B cell (primary cell): ENCODE data around the gene TAS2R41. TPM values are rescaled to one million over a fixed set of nuclear protein-coding genes. Genes with fewer than 3 reads are reported as not detected.

ENCODE experiments used
- ATAC-seq: fragments of 200-7000 bp; cut with Tn5 transposase; one replicate; pipeline ENCODE4 v1.10.0; 2021; ENCODE audit warnings: low read depth, mild to moderate bottlenecking, moderate number of reproducible peaks, moderate library complexity
- CTCF ChIA-PET: fragments of 350-600 bp; sonication (Branson Sonifier 250); formaldehyde crosslinking; loops from one replicate; lab custom pipeline; 2021; ENCODE audit warnings: antibody characterized with exemption, inconsistent platforms; lab: Charles Lee
- POLR2A ChIA-PET: fragments of 350-600 bp; sonication (Branson Sonifier 250); formaldehyde crosslinking; loops from one replicate; lab custom pipeline; 2021; ENCODE audit warnings: antibody characterized with exemption; lab: Charles Lee
- DNase-seq: peaks from one replicate; pipeline ENCODE4 v3.0.0; 2013
- H2AFZ ChIP-seq: 2 replicates; pipeline ENCODE4 v1.6.1; 2012; ENCODE audit warnings: mild to moderate bottlenecking, low read depth, low read length; ENCODE audit not compliant: insufficient read depth, poor library complexity, severe bottlenecking
- H3K27ac ChIP-seq, 2 donors: 1 replicate in 1 of 2; 2 replicates in 1 of 2; pipeline ENCODE4 v1.5.1; 2012 to 2013; ENCODE audit warnings: low read length in 2 of 2, mild to moderate bottlenecking in 2 of 2, moderate library complexity in 1 of 2
- H3K27me3 ChIP-seq, 4 experiments: fragments of 200-600 bp in 1 of 4; sonication (generic) in 1 of 4; replicated peaks in 1 of 4; 1 replicate in 2 of 4; 2 replicates in 2 of 4; pipeline versions ENCODE4 v1.6.1 to v1.7.0; 2013 to 2016; ENCODE audit warnings: low read length in 3 of 4, mild to moderate bottlenecking in 2 of 4, mixed read lengths in 1 of 4, moderate library complexity in 1 of 4; ENCODE audit not compliant: insufficient read depth in 4 of 4, control insufficient read depth in 3 of 4; ENCODE audit errors: control extremely low read depth in 1 of 4
- H3K36me3 ChIP-seq, 2 experiments: replicated peaks in 1 of 2; 1 replicate in 1 of 2; 2 replicates in 1 of 2; pipeline versions ENCODE4 v1.6.1 to v1.7.1; 2013; ENCODE audit warnings: low read length in 1 of 2; ENCODE audit not compliant: insufficient read depth in 2 of 2, control insufficient read depth in 1 of 2; ENCODE audit errors: control extremely low read depth in 1 of 2, extremely low read depth in 1 of 2
- H3K4me1 ChIP-seq, 2 donors: fragments of 200-600 bp in 1 of 2; sonication (generic) in 1 of 2; 1 replicate in 1 of 2; 2 replicates in 1 of 2; pipeline versions ENCODE4 v1.5.1 to v1.6.1; 2013 to 2017; ENCODE audit warnings: low read length in 2 of 2; ENCODE audit not compliant: control insufficient read depth in 2 of 2, insufficient read depth in 2 of 2
- H3K4me2 ChIP-seq: replicated peaks from 2 replicates; pipeline ENCODE3; 2012; ENCODE audit warnings: mild to moderate bottlenecking, low read depth, low read length; ENCODE audit not compliant: poor library complexity, severe bottlenecking
- H3K4me3 ChIP-seq, 5 experiments: fragments of 200-600 bp in 1 of 5; sonication (generic) in 1 of 5; 1 replicate in 3 of 5; 2 replicates in 2 of 5; pipeline versions ENCODE4 v1.5.1 to v1.7.0; 2011 to 2016; ENCODE audit warnings: low read length in 4 of 5, mild to moderate bottlenecking in 4 of 5, low read depth in 2 of 5, control low read depth in 1 of 5, moderate library complexity in 1 of 5; ENCODE audit not compliant: insufficient read depth in 1 of 5; ENCODE audit errors: control extremely low read depth in 1 of 5, extremely low read depth in 1 of 5
- H3K79me2 ChIP-seq: fragments of 200-600 bp; sonication (generic); one replicate; pipeline ENCODE4 v1.6.0; 2016; ENCODE audit warnings: low read length; ENCODE audit not compliant: control insufficient read depth, insufficient read depth
- H3K9ac ChIP-seq: fragments of 200-600 bp; sonication (generic); 2 replicates; pipeline ENCODE4 v1.6.1; 2017; ENCODE audit warnings: mild to moderate bottlenecking, low read length, moderate library complexity
- H3K9me3 ChIP-seq, 3 donors: one replicate each; pipeline versions ENCODE4 v1.6.1 to v1.7.1; 2013; ENCODE audit warnings: low read length in 2 of 3; ENCODE audit not compliant: control insufficient read depth in 2 of 3, insufficient read depth in 1 of 3; ENCODE audit errors: control extremely low read depth in 1 of 3
- H4K20me1 ChIP-seq: 2 replicates; pipeline ENCODE4 v1.6.0; 2012; ENCODE audit warnings: mild to moderate bottlenecking, low read length; ENCODE audit not compliant: insufficient read depth, control insufficient read depth, poor library complexity, severe bottlenecking
- H3K27ac Mint-ChIP-seq: one replicate; pipeline ENCODE4 v1.8.0; 2021; ENCODE audit warnings: mixed read lengths
- H3K27me3 Mint-ChIP-seq: one replicate; pipeline ENCODE4 v1.8.0; 2021; ENCODE audit warnings: mixed read lengths
- H3K4me1 Mint-ChIP-seq: one replicate; pipeline ENCODE4 v1.8.0; 2021; ENCODE audit warnings: mixed read lengths
- H3K4me3 Mint-ChIP-seq: one replicate; pipeline ENCODE4 v1.8.0; 2021; ENCODE audit warnings: mixed read lengths
- H3K9me3 Mint-ChIP-seq: one replicate; pipeline ENCODE4 v1.8.0; 2022; ENCODE audit warnings: mixed read lengths; ENCODE audit not compliant: insufficient read depth
- EZH2 ChIP-seq: IDR thresholded peaks from 2 replicates; pipeline ENCODE4 v1.6.1; 2012; ENCODE audit warnings: borderline replicate concordance, low read depth, mild to moderate bottlenecking, moderate library complexity, low read length; ENCODE audit not compliant: insufficient read depth, poor library complexity, severe bottlenecking
- WGBS: methylation state at CpG from one replicate; pipeline ENCODE4 v1.1.5; 2013; ENCODE audit warnings: missing lambda C conversion rate; ENCODE audit not compliant: insufficient coverage; 5-methylcytosine and 5-hydroxymethylcytosine counted together
- intact Hi-C: fragments of 100-400 bp; cut with micrococcal nuclease; formaldehyde crosslinking; loops from one replicate; pipeline ENCODE4 v1.10.0; 2022
- polyA plus RNA-seq: library from polyadenylated mRNA; depleted of rRNA; stranded (reverse); fragments of >200 nt; gene quantifications from 2 replicates; pipeline ENCODE4 v1.2.3, GENCODE V29; 2012
- total RNA-seq, 2 donors: library from RNA; stranded (reverse); fragments of 120-200 nt in 1 of 2; gene quantifications; 1 replicate in 1 of 2; 2 replicates in 1 of 2; pipeline versions ENCODE4 v1.2.3 to v1.2.4, GENCODE V29; 2013 to 2022
- TF ChIP-seq, protein P1 (sequence below): fragments of 200-600 bp; IDR thresholded peaks from one replicate; pipeline ENCODE4 v1.8.0; 2022; ENCODE audit warnings: antibody characterized with exemption, mild to moderate bottlenecking

Gene TAS2R41
- total and polyA plus RNA-seq, 2 donors (not counting 1 experiment from before 2014, with no cell fraction given): not detected

DNA sequence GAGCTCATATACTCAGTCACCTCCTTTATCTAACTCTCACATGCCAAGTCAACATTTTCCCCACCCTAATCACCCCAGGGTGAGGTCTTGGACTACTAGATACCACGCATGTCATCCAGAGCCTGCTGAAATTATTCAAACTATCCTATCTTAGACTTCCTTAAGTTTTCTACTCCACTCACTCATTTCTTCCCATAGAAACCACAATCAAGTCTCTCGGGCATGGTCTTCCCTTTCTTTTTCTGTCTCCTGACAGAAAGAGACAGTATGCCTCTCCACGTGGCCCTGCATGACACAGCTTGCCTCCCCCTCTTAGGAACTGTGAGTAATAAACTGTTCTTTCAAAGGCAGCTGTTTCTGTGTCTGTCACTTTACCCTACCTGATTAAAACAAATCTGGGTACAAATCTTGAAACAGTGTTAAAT, 29.4 kb downstream of the TAS2R41 start:
- Mint-ChIP-seq H3K4me1 (no peaks in the 10 kb centered on the region), H3K27ac (no peak overlapping the region), H3K9me3 (no peaks in the 10 kb centered on the region), H3K27me3 (peaks cover 9% of the 10 kb centered on the region), H3K4me3 (no peak overlapping the region)
- Histone ChIP-seq H3K79me2 (no peaks in the 10 kb centered on the region), H3K4me2 (no peak overlapping the region), H4K20me1 (no peaks in the 10 kb centered on the region), H2AFZ (no peak overlapping the region), H3K36me3 (no peaks in the 10 kb centered on the region), H3K27me3 (no peaks in the 10 kb centered on the region), H3K9me3 (peaks cover 0 to 5% (median 0%) of the 10 kb centered on the region in 3 donors), H3K27ac (no peak overlapping the region), H3K4me3 (no peak overlapping the region), H3K4me1 (no peaks in the 10 kb centered on the region), H3K9ac (no peak overlapping the region)
- intact Hi-C loops: no loop called here
- TF ChIP-seq EZH2: no peak
- TF ChIP-seq, protein P1, sequence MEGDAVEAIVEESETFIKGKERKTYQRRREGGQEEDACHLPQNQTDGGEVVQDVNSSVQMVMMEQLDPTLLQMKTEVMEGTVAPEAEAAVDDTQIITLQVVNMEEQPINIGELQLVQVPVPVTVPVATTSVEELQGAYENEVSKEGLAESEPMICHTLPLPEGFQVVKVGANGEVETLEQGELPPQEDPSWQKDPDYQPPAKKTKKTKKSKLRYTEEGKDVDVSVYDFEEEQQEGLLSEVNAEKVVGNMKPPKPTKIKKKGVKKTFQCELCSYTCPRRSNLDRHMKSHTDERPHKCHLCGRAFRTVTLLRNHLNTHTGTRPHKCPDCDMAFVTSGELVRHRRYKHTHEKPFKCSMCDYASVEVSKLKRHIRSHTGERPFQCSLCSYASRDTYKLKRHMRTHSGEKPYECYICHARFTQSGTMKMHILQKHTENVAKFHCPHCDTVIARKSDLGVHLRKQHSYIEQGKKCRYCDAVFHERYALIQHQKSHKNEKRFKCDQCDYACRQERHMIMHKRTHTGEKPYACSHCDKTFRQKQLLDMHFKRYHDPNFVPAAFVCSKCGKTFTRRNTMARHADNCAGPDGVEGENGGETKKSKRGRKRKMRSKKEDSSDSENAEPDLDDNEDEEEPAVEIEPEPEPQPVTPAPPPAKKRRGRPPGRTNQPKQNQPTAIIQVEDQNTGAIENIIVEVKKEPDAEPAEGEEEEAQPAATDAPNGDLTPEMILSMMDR: no peak
- ATAC-seq: no peak
- WGBS: 90% methylated on average over 1 of the region's 3 CpGs
- POLR2A ChIA-PET: no interaction called here
- no peak for DNase-seq
- CTCF ChIA-PET: no interaction called here

DNA sequence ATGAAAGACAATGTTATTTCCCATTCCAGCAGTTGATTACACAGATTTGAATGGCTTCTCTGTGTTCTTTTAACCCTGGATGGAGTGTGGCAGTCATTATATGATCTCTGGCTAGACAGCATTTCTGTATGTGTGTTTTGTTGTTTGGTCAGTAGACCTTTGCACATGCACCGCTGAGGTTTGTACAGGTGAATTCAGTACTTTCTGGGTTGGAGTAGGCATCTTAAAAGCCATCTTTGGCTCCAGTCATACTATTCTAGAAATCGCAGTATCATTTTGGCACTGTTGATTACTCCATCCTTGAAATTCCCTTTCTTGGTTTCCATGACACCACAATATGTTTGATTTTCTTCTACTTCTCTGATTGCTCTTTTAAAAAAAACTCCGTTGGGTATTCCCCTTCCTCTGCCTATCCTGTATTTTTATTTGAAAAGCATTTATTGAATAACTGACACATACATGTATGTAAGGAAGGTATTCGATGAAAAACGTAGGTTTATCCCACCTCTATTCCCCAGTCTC, 29.9 kb downstream of the TAS2R41 start:
- ATAC-seq (no peak), DNase-seq (no peak)
- no peaks in the 10 kb centered on the region for H3K79me2 ChIP-seq
- Mint-ChIP-seq H3K27ac (no peak overlapping the region), H3K27me3 (peaks cover 9% of the 10 kb centered on the region), H3K4me3 (no peak overlapping the region), H3K4me1 (no peaks in the 10 kb centered on the region), H3K9me3 (no peaks in the 10 kb centered on the region)
- no peaks in the 10 kb centered on the region for H4K20me1 ChIP-seq
- no peaks in the 10 kb centered on the region for H3K27me3 ChIP-seq
- POLR2A ChIA-PET: no interaction called here
- H3K27ac ChIP-seq: no peak overlapping the region
- H3K4me2 ChIP-seq: no peak overlapping the region
- no peaks in the 10 kb centered on the region for H3K36me3 ChIP-seq
- H3K9ac ChIP-seq: no peak overlapping the region
- intact Hi-C loops: no loop called here
- WGBS: no CpG with 5 or more reads among the region's 5 CpGs
- H3K4me1 ChIP-seq: no peaks in the 10 kb centered on the region
- H3K4me3 ChIP-seq: no peak overlapping the region
- no peak overlapping the region for H2AFZ ChIP-seq
- peaks cover 0 to 5% (median 0%) of the 10 kb centered on the region in 3 donors for H3K9me3 ChIP-seq
- TF ChIP-seq, protein P1: no peak
- no peak for TF ChIP-seq EZH2
- CTCF ChIA-PET: no interaction called here
